H9 (cell line): Measurements from ENCODE around the gene KIAA1328. TPM values are rescaled to one million over a fixed set of nuclear protein-coding genes. Genes with fewer than 3 reads are reported as not detected.

Experiments
- DNase-seq: peaks from one replicate; pipeline ENCODE4 v3.0.0-alpha.2; 2017
- H2AFZ ChIP-seq: one replicate; pipeline ENCODE4 v1.6.1; 2013; ENCODE audit warnings: mild to moderate bottlenecking, low read length, control low read depth, moderate library complexity
- H2AK5ac ChIP-seq: 2 replicates; pipeline ENCODE4 v1.6.1; 2013; ENCODE audit warnings: low read length, control low read depth, mixed read lengths; ENCODE audit not compliant: insufficient read length
- H2BK120ac ChIP-seq: one replicate; pipeline ENCODE4 v1.6.1; 2013; ENCODE audit warnings: low read depth, mild to moderate bottlenecking, low read length, control low read depth, inconsistent platforms; ENCODE audit not compliant: poor library complexity, severe bottlenecking
- H2BK12ac ChIP-seq: 2 replicates; pipeline ENCODE4 v1.6.1; 2013; ENCODE audit warnings: low read length, control low read depth, mixed read lengths, low read depth; ENCODE audit not compliant: insufficient read length
- H2BK15ac ChIP-seq: 2 replicates; pipeline ENCODE4 v1.6.1; 2013; ENCODE audit warnings: low read depth, low read length, control low read depth
- H2BK20ac ChIP-seq: one replicate; pipeline ENCODE4 v1.6.1; 2013; ENCODE audit warnings: low read depth, mild to moderate bottlenecking, low read length, control low read depth, inconsistent platforms; ENCODE audit not compliant: poor library complexity, severe bottlenecking
- H2BK5ac ChIP-seq: 2 replicates; pipeline ENCODE4 v1.6.1; 2013; ENCODE audit warnings: low read length, control low read depth, mixed read lengths; ENCODE audit not compliant: insufficient read length
- H3K14ac ChIP-seq: 2 replicates; pipeline ENCODE4 v1.6.1; 2013; ENCODE audit warnings: low read length, control low read depth; ENCODE audit not compliant: insufficient read depth
- H3K18ac ChIP-seq: 2 replicates; pipeline ENCODE4 v1.6.1; 2013; ENCODE audit warnings: low read depth, mild to moderate bottlenecking, mixed read lengths, low read length, control low read depth; ENCODE audit not compliant: insufficient read length
- H3K23ac ChIP-seq: 2 replicates; pipeline ENCODE4 v1.6.1; 2013; ENCODE audit warnings: low read length, control low read depth, mixed read lengths, low read depth; ENCODE audit not compliant: insufficient read length
- H3K23me2 ChIP-seq: 2 replicates; pipeline ENCODE4 v1.6.1; 2013; ENCODE audit warnings: low read depth, mild to moderate bottlenecking, mixed read lengths, low read length, control low read depth; ENCODE audit not compliant: insufficient read length, poor library complexity, severe bottlenecking
- H3K27ac ChIP-seq: 2 replicates; pipeline ENCODE4 v1.5.1; 2013; ENCODE audit warnings: low read length, control low read depth, mixed read lengths, low read depth; ENCODE audit not compliant: insufficient read length
- H3K27me3 ChIP-seq: 2 replicates; pipeline ENCODE4 v1.6.1; 2013; ENCODE audit warnings: low read length, control low read depth, inconsistent platforms; ENCODE audit not compliant: insufficient read depth
- H3K4ac ChIP-seq: 2 replicates; pipeline ENCODE4 v1.6.1; 2013; ENCODE audit warnings: low read depth, mild to moderate bottlenecking, control low read depth, inconsistent platforms, low read length, moderate library complexity
- H3K4me1 ChIP-seq: 2 replicates; pipeline ENCODE4 v1.6.1; 2013; ENCODE audit warnings: low read length, control low read depth, inconsistent platforms; ENCODE audit not compliant: insufficient read depth
- H3K4me2 ChIP-seq: 2 replicates; pipeline ENCODE4 v1.6.1; 2013; ENCODE audit warnings: low read length, control low read depth, mixed read lengths; ENCODE audit not compliant: insufficient read length, insufficient read depth
- H3K56ac ChIP-seq: 2 replicates; pipeline ENCODE4 v1.6.1; 2013; ENCODE audit warnings: low read depth, mild to moderate bottlenecking, mixed read lengths, low read length, control low read depth; ENCODE audit not compliant: insufficient read length
- H3K79me1 ChIP-seq: 2 replicates; pipeline ENCODE4 v1.6.1; 2013; ENCODE audit warnings: low read depth, mild to moderate bottlenecking, moderate library complexity, low read length, control low read depth, inconsistent platforms; ENCODE audit not compliant: insufficient read depth, poor library complexity, severe bottlenecking
- H3K79me2 ChIP-seq: 2 replicates; pipeline ENCODE4 v1.6.1; 2013; ENCODE audit warnings: low read length, control low read depth, inconsistent platforms; ENCODE audit not compliant: insufficient read depth
- H3K9ac ChIP-seq: 2 replicates; pipeline ENCODE4 v1.6.1; 2013; ENCODE audit warnings: low read length, control low read depth, mixed read lengths; ENCODE audit not compliant: insufficient read length; ENCODE audit errors: extremely low read depth
- H3K9me3 ChIP-seq: one replicate; pipeline ENCODE4 v1.6.1; 2013; ENCODE audit warnings: low read depth, low read length, inconsistent platforms; ENCODE audit not compliant: control insufficient read depth
- H3T11ph ChIP-seq: one replicate; pipeline ENCODE4 v1.6.1; 2013; ENCODE audit warnings: mild to moderate bottlenecking, low read length, control low read depth, inconsistent platforms
- H4K20me1 ChIP-seq: one replicate; pipeline ENCODE4 v1.6.1; 2013; ENCODE audit not compliant: control insufficient read depth, insufficient read length, insufficient read depth
- H4K5ac ChIP-seq: 2 replicates; pipeline ENCODE4 v1.6.1; 2013; ENCODE audit warnings: low read depth, mild to moderate bottlenecking, mixed read lengths, low read length, control low read depth; ENCODE audit not compliant: insufficient read length
- H4K8ac ChIP-seq: replicated peaks from 2 replicates; pipeline ENCODE4 v1.6.1; 2013; ENCODE audit warnings: low read length, control low read depth, mixed read lengths, low read depth; ENCODE audit not compliant: insufficient read length
- H4K91ac ChIP-seq: 2 replicates; pipeline ENCODE4 v1.6.1; 2013; ENCODE audit warnings: low read depth, mild to moderate bottlenecking, moderate library complexity, mixed read lengths, low read length, control low read depth; ENCODE audit not compliant: insufficient read length
- H3K27ac Mint-ChIP-seq, 3 experiments: 2 replicates in 2 of 3; 3 replicates in 1 of 3; pipeline ENCODE4 v1.8.0; 2020 to 2021; ENCODE audit warnings: mixed read lengths in 3 of 3, mild to moderate bottlenecking in 1 of 3, moderate library complexity in 1 of 3
- H3K27me3 Mint-ChIP-seq: 2 replicates; pipeline ENCODE4 v1.8.0; 2021; ENCODE audit warnings: low read depth, mild to moderate bottlenecking, moderate library complexity, mixed read lengths
- H3K36me3 Mint-ChIP-seq, 3 experiments: 2 replicates in 2 of 3; 3 replicates in 1 of 3; pipeline ENCODE4 v1.8.0; 2020 to 2021; ENCODE audit warnings: low read depth in 3 of 3, mixed read lengths in 3 of 3; ENCODE audit not compliant: insufficient read depth in 1 of 3
- H3K4me1 Mint-ChIP-seq, 2 experiments: 2 replicates each; pipeline ENCODE4 v1.8.0; 2020; ENCODE audit warnings: mixed read lengths in 2 of 2
- H3K4me3 Mint-ChIP-seq, 2 experiments: 2 replicates in 1 of 2; 3 replicates in 1 of 2; pipeline ENCODE4 v1.8.0; 2020 to 2021; ENCODE audit warnings: mild to moderate bottlenecking in 2 of 2, mixed read lengths in 2 of 2, moderate library complexity in 1 of 2
- H3K9me3 Mint-ChIP-seq, 2 experiments: 2 replicates in 1 of 2; 3 replicates in 1 of 2; pipeline ENCODE4 v1.8.0; 2020; ENCODE audit warnings: mild to moderate bottlenecking in 2 of 2, mixed read lengths in 2 of 2, moderate library complexity in 1 of 2
- WGBS: extraction: QIAGEN DNeasy Blood & Tissue Kit; methylation state at CpG from one replicate; pipeline ENCODE4 v1.1.7; 2013; ENCODE audit warnings: missing lambda C conversion rate, low lambda C conversion rate, mixed read lengths; ENCODE audit not compliant: insufficient read length; ENCODE audit errors: extremely low coverage; 5-methylcytosine and 5-hydroxymethylcytosine counted together
- total RNA-seq: library from RNA; stranded (reverse); gene quantifications from 2 replicates; pipeline ENCODE4 v1.2.1, GENCODE V29; 2021
- TF ChIP-seq, protein P1 (sequence below): fragments of 200-600 bp; sonication (generic); conservative IDR thresholded peaks from 3 replicates; pipeline ENCODE4 v1.8.0; 2021; ENCODE audit warnings: antibody characterized with exemption, mild to moderate bottlenecking

The KIAA1328 gene
- total RNA-seq, 1 experiment from 2014 or later = 4.9 TPM

DNA sequence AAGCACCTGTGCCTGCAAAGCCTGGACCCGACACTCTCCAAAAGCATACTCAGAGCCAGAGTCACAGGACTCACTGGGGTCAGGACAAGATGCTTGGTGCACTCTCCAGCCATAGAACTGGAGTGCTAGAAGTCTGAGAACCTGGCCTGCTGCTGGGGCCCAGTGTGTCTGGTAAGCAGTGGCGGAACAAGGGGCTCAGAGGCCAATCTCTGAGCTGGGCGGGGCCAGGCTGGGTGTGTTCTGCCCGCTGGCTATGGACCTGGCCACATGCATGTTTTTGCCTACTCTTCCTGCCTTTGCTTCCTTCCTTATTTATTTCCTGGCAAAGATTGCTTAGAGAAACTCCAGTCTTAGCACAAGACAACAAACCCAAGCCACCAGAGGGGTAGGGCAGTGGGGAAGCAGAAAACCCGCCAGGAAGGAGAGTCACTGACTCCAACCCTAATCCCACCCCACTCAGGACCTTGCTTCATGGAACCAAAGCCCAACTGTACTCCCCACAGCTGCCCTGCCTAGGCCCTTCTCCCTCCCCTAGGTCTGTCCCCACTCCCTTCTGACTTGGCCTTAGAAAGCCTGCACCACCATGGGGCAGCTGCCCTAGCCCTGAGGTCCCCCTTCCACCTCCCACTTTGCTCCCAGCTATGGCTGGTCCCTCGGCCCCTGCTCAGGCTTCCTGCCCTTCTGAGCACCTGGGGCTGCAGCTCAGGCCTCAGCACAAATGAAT, 421.1 kb downstream of the KIAA1328 start:
- no peak overlapping the region for H3K56ac ChIP-seq
- H3K79me1 ChIP-seq = no peaks in the 10 kb centered on the region
- no peak overlapping the region for H4K5ac ChIP-seq
- no peak overlapping the region for H3K27ac Mint-ChIP-seq
- no peak overlapping the region for H3T11ph ChIP-seq
- peaks cover 26 to 43% of the 10 kb centered on the region in 2 experiments for H3K4me1 Mint-ChIP-seq
- no peak overlapping the region for H2BK15ac ChIP-seq
- H3K4me2 ChIP-seq = no peak overlapping the region
- H3K27ac ChIP-seq = no peak overlapping the region
- H3K79me2 ChIP-seq = no peaks in the 10 kb centered on the region
- H4K8ac ChIP-seq = no peak overlapping the region
- H3K18ac ChIP-seq = no peak overlapping the region
- peaks cover 10% of the 10 kb centered on the region; the same call in 1 of the 2 replicates for H3K27me3 ChIP-seq
- H3K9ac ChIP-seq = no peak overlapping the region
- no peak overlapping the region for H2BK20ac ChIP-seq
- no peak for DNase-seq
- peaks cover 11% of the 10 kb centered on the region for H3K4me1 ChIP-seq
- peaks cover 35% of the 10 kb centered on the region for H3K27me3 Mint-ChIP-seq
- no peak overlapping the region for H2AK5ac ChIP-seq
- no peaks in the 10 kb centered on the region for H3K9me3 ChIP-seq
- no peak overlapping the region for H3K14ac ChIP-seq
- peaks cover 0 to 2% (median 0%) of the 10 kb centered on the region in 3 experiments; a peak in 1 of 7 replicates for H3K36me3 Mint-ChIP-seq
- H2BK5ac ChIP-seq = no peak overlapping the region
- H2BK12ac ChIP-seq = no peak overlapping the region
- H2BK120ac ChIP-seq = no peak overlapping the region
- H3K23ac ChIP-seq = no peak overlapping the region
- no CpG with 5 or more reads among the region's 6 CpGs for WGBS
- H3K4me3 Mint-ChIP-seq = no peak overlapping the region
- peaks cover 7% of the 10 kb centered on the region for H3K23me2 ChIP-seq
- no peak overlapping the region for H4K91ac ChIP-seq
- H3K4ac ChIP-seq = no peak overlapping the region
- H3K9me3 Mint-ChIP-seq = 0 out of 5 replicates have a peak, but pooled peaks cover 0 to 2% of the 10 kb centered on the region in 2 experiments
- H2AFZ ChIP-seq = no peak overlapping the region
- no peaks in the 10 kb centered on the region for H4K20me1 ChIP-seq
- TF ChIP-seq, protein P1, sequence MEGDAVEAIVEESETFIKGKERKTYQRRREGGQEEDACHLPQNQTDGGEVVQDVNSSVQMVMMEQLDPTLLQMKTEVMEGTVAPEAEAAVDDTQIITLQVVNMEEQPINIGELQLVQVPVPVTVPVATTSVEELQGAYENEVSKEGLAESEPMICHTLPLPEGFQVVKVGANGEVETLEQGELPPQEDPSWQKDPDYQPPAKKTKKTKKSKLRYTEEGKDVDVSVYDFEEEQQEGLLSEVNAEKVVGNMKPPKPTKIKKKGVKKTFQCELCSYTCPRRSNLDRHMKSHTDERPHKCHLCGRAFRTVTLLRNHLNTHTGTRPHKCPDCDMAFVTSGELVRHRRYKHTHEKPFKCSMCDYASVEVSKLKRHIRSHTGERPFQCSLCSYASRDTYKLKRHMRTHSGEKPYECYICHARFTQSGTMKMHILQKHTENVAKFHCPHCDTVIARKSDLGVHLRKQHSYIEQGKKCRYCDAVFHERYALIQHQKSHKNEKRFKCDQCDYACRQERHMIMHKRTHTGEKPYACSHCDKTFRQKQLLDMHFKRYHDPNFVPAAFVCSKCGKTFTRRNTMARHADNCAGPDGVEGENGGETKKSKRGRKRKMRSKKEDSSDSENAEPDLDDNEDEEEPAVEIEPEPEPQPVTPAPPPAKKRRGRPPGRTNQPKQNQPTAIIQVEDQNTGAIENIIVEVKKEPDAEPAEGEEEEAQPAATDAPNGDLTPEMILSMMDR = no peak
